Hepatocyte (in vitro differentiated cells): ENCODE measurements around the gene SWAP70. TPM values are rescaled to one million over a fixed set of nuclear protein-coding genes. Genes with fewer than 3 reads are reported as not detected.

Experiments
- DNase-seq: peaks from one replicate; pipeline ENCODE4 v3.0.0-alpha.2; 2016; ENCODE audit warnings: low spot score
- H2AFZ ChIP-seq: fragments of 200-600 bp; sonication (generic); 2 replicates; pipeline ENCODE4 v1.6.0; 2016; ENCODE audit warnings: antibody characterized with exemption, mild to moderate bottlenecking
- H3K27ac ChIP-seq: fragments of 200-600 bp; sonication (generic); 2 replicates; pipeline ENCODE4 v1.5.1; 2016; ENCODE audit warnings: mild to moderate bottlenecking
- H3K27me3 ChIP-seq: fragments of 200-600 bp; sonication (generic); 2 replicates; pipeline ENCODE4 v1.6.1; 2016
- H3K36me3 ChIP-seq: fragments of 200-600 bp; sonication (generic); replicated peaks from 2 replicates; pipeline ENCODE4 v1.5.1; 2016; ENCODE audit warnings: low read depth; ENCODE audit not compliant: insufficient read depth
- H3K4me1 ChIP-seq: fragments of 200-600 bp; sonication (generic); 2 replicates; pipeline ENCODE4 v1.5.1; 2016; ENCODE audit warnings: mild to moderate bottlenecking, moderate library complexity; ENCODE audit not compliant: insufficient read depth
- H3K4me2 ChIP-seq: fragments of 200-600 bp; sonication (generic); 2 replicates; pipeline ENCODE4 v1.6.0; 2016
- H3K4me3 ChIP-seq: fragments of 200-600 bp; sonication (generic); 2 replicates; pipeline ENCODE4 v1.5.1; 2016; ENCODE audit warnings: mild to moderate bottlenecking
- H3K79me2 ChIP-seq: fragments of 200-600 bp; sonication (generic); 2 replicates; pipeline ENCODE4 v1.6.0; 2017; ENCODE audit warnings: mild to moderate bottlenecking
- H3K9me2 ChIP-seq: fragments of 200-600 bp; sonication (generic); replicated peaks from 2 replicates; pipeline ENCODE4 v1.6.0; 2017; ENCODE audit warnings: mild to moderate bottlenecking; ENCODE audit not compliant: insufficient read depth
- H3K9me3 ChIP-seq: fragments of 200-600 bp; sonication (generic); 2 replicates; pipeline ENCODE4 v1.5.1; 2016; ENCODE audit warnings: low read depth, mild to moderate bottlenecking
- H4K20me1 ChIP-seq: fragments of 200-600 bp; sonication (generic); 2 replicates; pipeline ENCODE4 v1.6.0; 2016; ENCODE audit warnings: mild to moderate bottlenecking; ENCODE audit not compliant: insufficient read depth, poor library complexity, severe bottlenecking
- EZH2 ChIP-seq: fragments of 200-600 bp; sonication (generic); IDR thresholded peaks from 2 replicates; pipeline ENCODE4 v1.6.1; 2016; ENCODE audit warnings: antibody characterized with exemption, mild to moderate bottlenecking, borderline replicate concordance
- EZH2phosphoT487 ChIP-seq: fragments of 200-600 bp; sonication (generic); IDR thresholded peaks from one replicate; pipeline ENCODE4 v1.6.1; 2018; ENCODE audit warnings: antibody characterized with exemption, mild to moderate bottlenecking, low read depth, moderate library complexity; ENCODE audit not compliant: unreplicated experiment, severe bottlenecking
- WGBS: methylation state at CpG from one replicate; pipeline ENCODE4 v1.1.6; 2016; ENCODE audit warnings: low lambda C conversion rate; ENCODE audit errors: missing lambda C conversion rate; 5-methylcytosine and 5-hydroxymethylcytosine counted together
- polyA plus RNA-seq: library from polyadenylated mRNA; unstranded; fragments of >200 nt; fragmentation: Nextera tagmentation; extraction: Ambion mirVana; gene quantifications from 2 replicates; pipeline ENCODE4 v1.2.1, GENCODE V29; 2016
- total RNA-seq: library from RNA; depleted of rRNA; stranded (reverse); fragments of >200 nt; gene quantifications from 2 replicates; pipeline ENCODE4 v1.2.3, GENCODE V29; 2014
- TF ChIP-seq, protein P1 (sequence below): fragments of 200-600 bp; sonication (generic); IDR thresholded peaks from 2 replicates; pipeline ENCODE4 v1.5.1; 2016; ENCODE audit warnings: antibody characterized with exemption, mild to moderate bottlenecking; ENCODE audit not compliant: poor library complexity

SWAP70 gene
- total and polyA plus RNA-seq, 2 experiments from 2014 or later = 15.6 to 17.3 TPM

DNA sequence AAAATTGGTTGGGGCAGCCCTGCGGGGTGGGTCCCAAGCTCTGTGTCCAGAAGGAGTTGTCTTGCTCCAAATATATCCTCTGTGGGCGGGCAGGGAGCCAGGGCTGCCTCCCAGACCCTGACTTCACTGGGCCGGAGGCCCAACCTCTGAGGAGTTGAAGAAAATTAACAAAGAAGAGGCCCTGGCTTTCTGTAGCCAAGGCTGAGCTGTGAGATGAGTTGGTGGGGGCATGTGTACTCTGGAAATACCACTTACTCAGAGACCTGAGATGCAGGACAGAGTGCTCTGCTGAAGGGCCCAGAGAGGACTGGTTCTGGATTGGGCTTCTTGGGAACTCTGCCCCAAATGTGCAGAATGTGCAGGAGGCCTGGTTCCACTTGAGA is 96.3 kb downstream of the SWAP70 start:
- no peak overlapping the region for H3K4me3 ChIP-seq
- 87% methylated on average over 3 of the region's 3 CpGs for WGBS
- TF ChIP-seq, protein P1, sequence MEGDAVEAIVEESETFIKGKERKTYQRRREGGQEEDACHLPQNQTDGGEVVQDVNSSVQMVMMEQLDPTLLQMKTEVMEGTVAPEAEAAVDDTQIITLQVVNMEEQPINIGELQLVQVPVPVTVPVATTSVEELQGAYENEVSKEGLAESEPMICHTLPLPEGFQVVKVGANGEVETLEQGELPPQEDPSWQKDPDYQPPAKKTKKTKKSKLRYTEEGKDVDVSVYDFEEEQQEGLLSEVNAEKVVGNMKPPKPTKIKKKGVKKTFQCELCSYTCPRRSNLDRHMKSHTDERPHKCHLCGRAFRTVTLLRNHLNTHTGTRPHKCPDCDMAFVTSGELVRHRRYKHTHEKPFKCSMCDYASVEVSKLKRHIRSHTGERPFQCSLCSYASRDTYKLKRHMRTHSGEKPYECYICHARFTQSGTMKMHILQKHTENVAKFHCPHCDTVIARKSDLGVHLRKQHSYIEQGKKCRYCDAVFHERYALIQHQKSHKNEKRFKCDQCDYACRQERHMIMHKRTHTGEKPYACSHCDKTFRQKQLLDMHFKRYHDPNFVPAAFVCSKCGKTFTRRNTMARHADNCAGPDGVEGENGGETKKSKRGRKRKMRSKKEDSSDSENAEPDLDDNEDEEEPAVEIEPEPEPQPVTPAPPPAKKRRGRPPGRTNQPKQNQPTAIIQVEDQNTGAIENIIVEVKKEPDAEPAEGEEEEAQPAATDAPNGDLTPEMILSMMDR = no peak
- TF ChIP-seq EZH2phosphoT487 (no peak), EZH2 (no peak)
- H3K79me2 ChIP-seq = peaks cover 8% of the 10 kb centered on the region
- peak overlapping the region; percentile 83 for H3K27ac ChIP-seq
- no peak overlapping the region for H3K4me2 ChIP-seq
- no peaks in the 10 kb centered on the region for H4K20me1 ChIP-seq
- H3K36me3 ChIP-seq = no peaks in the 10 kb centered on the region
- peaks cover 24% of the 10 kb centered on the region for H3K4me1 ChIP-seq
- no peaks in the 10 kb centered on the region for H3K27me3 ChIP-seq
- peak; percentile 43 for DNase-seq
- H3K9me3 ChIP-seq = no peaks in the 10 kb centered on the region
- H2AFZ ChIP-seq = no peak overlapping the region
- no peaks in the 10 kb centered on the region for H3K9me2 ChIP-seq

DNA sequence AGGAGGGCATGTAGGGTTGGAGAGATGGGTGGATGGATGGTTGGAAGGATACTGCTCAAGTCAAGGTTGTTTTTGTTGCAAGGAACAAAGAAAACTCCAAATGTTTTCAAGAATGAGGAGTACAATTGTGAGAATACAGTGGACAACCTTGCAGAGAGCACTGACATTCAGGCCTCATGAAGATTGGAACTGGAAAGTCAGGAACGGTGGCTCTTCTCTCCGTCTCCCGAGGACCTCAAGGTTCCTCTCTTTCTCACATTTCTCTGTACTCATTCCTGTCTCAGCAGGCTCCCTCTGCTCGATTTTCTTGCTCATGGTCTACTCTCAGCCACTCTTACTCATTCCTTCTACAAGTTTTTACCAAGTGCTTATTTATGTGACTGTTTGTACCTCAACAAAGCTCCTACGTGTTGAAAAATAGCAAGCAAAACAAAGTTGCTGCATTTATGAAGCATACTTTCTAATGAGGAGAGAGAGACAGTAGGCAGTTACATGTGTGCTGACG is 97.6 kb downstream of the SWAP70 start:
- Histone ChIP-seq H3K4me2 (no peak overlapping the region), H2AFZ (no peak overlapping the region), H3K36me3 (no peaks in the 10 kb centered on the region), H3K4me3 (no peak overlapping the region), H3K27ac (no peak overlapping the region), H3K9me2 (no peaks in the 10 kb centered on the region), H3K79me2 (peaks cover 8% of the 10 kb centered on the region), H4K20me1 (no peaks in the 10 kb centered on the region), H3K4me1 (peaks cover 27% of the 10 kb centered on the region), H3K27me3 (no peaks in the 10 kb centered on the region), H3K9me3 (no peaks in the 10 kb centered on the region)
- 71% methylated on average over 6 of the region's 6 CpGs for WGBS
- TF ChIP-seq, protein P1 = no peak
- TF ChIP-seq EZH2 (no peak), EZH2phosphoT487 (no peak)
- DNase-seq = no peak

GRCh38 chr11:9762531-9762930 is 98.7 kb downstream of the SWAP70 start:
- H3K27ac ChIP-seq = no peak overlapping the region

More at GRCh38 chr11:9762531-9762930, 98.7 kb downstream of the SWAP70 start:
- Histone ChIP-seq H3K36me3 (no peaks in the 10 kb centered on the region), H3K27me3 (no peaks in the 10 kb centered on the region), H3K4me3 (no peak overlapping the region), H3K4me1 (peaks cover 27% of the 10 kb centered on the region), H4K20me1 (no peaks in the 10 kb centered on the region), H3K9me3 (no peaks in the 10 kb centered on the region), H3K9me2 (no peaks in the 10 kb centered on the region), H3K79me2 (peaks cover 8% of the 10 kb centered on the region), H2AFZ (no peak overlapping the region), H3K4me2 (no peak overlapping the region)
- WGBS = 90% methylated on average over 4 of the region's 4 CpGs
- no peak for TF ChIP-seq EZH2
- TF ChIP-seq EZH2phosphoT487 = no peak
- TF ChIP-seq, protein P1 = no peak
- DNase-seq = no peak
